CD14-positive monocyte (primary cell): ENCODE results near the gene SENP8. TPM values are rescaled to one million over a fixed set of nuclear protein-coding genes. Genes with fewer than 3 reads are reported as not detected.

Experiments
- DNase-seq, 3 donors: peaks; one replicate each; pipeline ENCODE4 v3.0.0-alpha.2; 2011 to 2022
- H2AFZ ChIP-seq: 2 replicates; pipeline ENCODE4 v1.6.0; 2012; ENCODE audit warnings: mild to moderate bottlenecking, low read depth, low read length, inconsistent platforms; ENCODE audit not compliant: insufficient read depth, poor library complexity, severe bottlenecking
- H3K27ac ChIP-seq, 2 donors: 1 replicate in 1 of 2; 2 replicates in 1 of 2; pipeline ENCODE4 v1.5.1; 2012 to 2013; ENCODE audit warnings: low read length in 2 of 2, control low read depth in 1 of 2, inconsistent platforms in 1 of 2, low read depth in 1 of 2, mild to moderate bottlenecking in 1 of 2
- H3K27me3 ChIP-seq, 2 donors: one replicate each; pipeline versions ENCODE4 v1.6.0 to v1.6.1; 2011 to 2013; ENCODE audit warnings: low read length in 2 of 2; ENCODE audit not compliant: control insufficient read depth in 2 of 2, insufficient read depth in 2 of 2
- H3K36me3 ChIP-seq, 2 donors: replicated peaks in 1 of 2; 1 replicate in 1 of 2; 2 replicates in 1 of 2; pipeline versions ENCODE4 v1.5.1 to v1.6.1; 2012 to 2013; ENCODE audit warnings: low read length in 2 of 2, control low read depth in 1 of 2, inconsistent platforms in 1 of 2, mild to moderate bottlenecking in 1 of 2; ENCODE audit not compliant: insufficient read depth in 2 of 2, control insufficient read depth in 1 of 2
- H3K4me1 ChIP-seq, 2 donors: 1 replicate in 1 of 2; 2 replicates in 1 of 2; pipeline versions ENCODE4 v1.5.1 to v1.6.1; 2012 to 2013; ENCODE audit warnings: low read length in 2 of 2, control low read depth in 1 of 2, inconsistent platforms in 1 of 2, mild to moderate bottlenecking in 1 of 2, moderate library complexity in 1 of 2; ENCODE audit not compliant: insufficient read depth in 2 of 2, control insufficient read depth in 1 of 2
- H3K4me2 ChIP-seq: replicated peaks from 2 replicates; pipeline ENCODE3; 2012; ENCODE audit warnings: low read length, moderate library complexity, mild to moderate bottlenecking; ENCODE audit not compliant: poor library complexity, severe bottlenecking; ENCODE audit errors: extremely low read depth
- H3K4me3 ChIP-seq, 3 experiments: fragments of 200-600 bp in 1 of 3; sonication (generic) in 1 of 3; replicated peaks in 1 of 3; 1 replicate in 2 of 3; 2 replicates in 1 of 3; pipeline ENCODE4 v1.5.1; 2011 to 2013; ENCODE audit warnings: low read length in 3 of 3, mild to moderate bottlenecking in 3 of 3, control low read depth in 2 of 3, low read depth in 2 of 3, inconsistent platforms in 1 of 3, moderate library complexity in 1 of 3
- H3K79me2 ChIP-seq: 2 replicates; pipeline ENCODE4 v1.6.0; 2012; ENCODE audit warnings: mild to moderate bottlenecking, control low read depth, inconsistent platforms, low read length, moderate library complexity; ENCODE audit not compliant: insufficient read depth
- H3K9ac ChIP-seq: 2 replicates; pipeline ENCODE4 v1.6.0; 2017; ENCODE audit warnings: low read length, mild to moderate bottlenecking; ENCODE audit not compliant: insufficient read depth, poor library complexity, severe bottlenecking
- H3K9me3 ChIP-seq, 2 donors: replicated peaks in 1 of 2; 1 replicate in 1 of 2; 2 replicates in 1 of 2; pipeline versions ENCODE4 v1.5.1 to v1.6.1; 2012 to 2013; ENCODE audit warnings: low read length in 2 of 2, control low read depth in 1 of 2; ENCODE audit not compliant: control insufficient read depth in 1 of 2, insufficient read depth in 1 of 2
- H4K20me1 ChIP-seq: 2 replicates; pipeline ENCODE4 v1.6.0; 2012; ENCODE audit warnings: mild to moderate bottlenecking, low read length, control low read depth, moderate library complexity; ENCODE audit not compliant: insufficient read depth
- H3K27ac Mint-ChIP-seq, 7 donors: one replicate each; pipeline ENCODE4 v1.8.0; 2020; ENCODE audit warnings: mild to moderate bottlenecking in 7 of 7, mixed read lengths in 7 of 7, moderate library complexity in 6 of 7, inconsistent platforms in 2 of 7
- H3K27me3 Mint-ChIP-seq, 3 donors: one replicate each; pipeline ENCODE4 v1.8.0; 2021 to 2022; ENCODE audit warnings: low read depth in 3 of 3, mild to moderate bottlenecking in 3 of 3, mixed read lengths in 3 of 3, moderate library complexity in 3 of 3, inconsistent platforms in 1 of 3
- H3K36me3 Mint-ChIP-seq, 2 donors: one replicate each; pipeline ENCODE4 v1.8.0; 2020; ENCODE audit warnings: mixed read lengths in 2 of 2, inconsistent platforms in 1 of 2, mild to moderate bottlenecking in 1 of 2
- H3K4me1 Mint-ChIP-seq: one replicate; pipeline ENCODE4 v1.8.0; 2020; ENCODE audit warnings: mild to moderate bottlenecking, mixed read lengths
- H3K4me3 Mint-ChIP-seq, 2 donors: one replicate each; pipeline ENCODE4 v1.8.0; 2020; ENCODE audit warnings: mild to moderate bottlenecking in 2 of 2, mixed read lengths in 2 of 2, moderate library complexity in 1 of 2
- H3K9me3 Mint-ChIP-seq, 7 donors: one replicate each; pipeline ENCODE4 v1.8.0; 2020 to 2022; ENCODE audit warnings: mixed read lengths in 7 of 7, mild to moderate bottlenecking in 6 of 7, moderate library complexity in 6 of 7, inconsistent platforms in 2 of 7
- WGBS: methylation state at CpG from one replicate; pipeline ENCODE4 v1.1.5; 2013; ENCODE audit warnings: missing lambda C conversion rate; ENCODE audit not compliant: insufficient coverage; 5-methylcytosine and 5-hydroxymethylcytosine counted together
- intact Hi-C, 2 donors: fragments of 100-400 bp; cut with micrococcal nuclease; formaldehyde crosslinking; loops; one replicate each; pipeline versions ENCODE4 v1.15.0 to v1.15.1; 2023
- polyA plus RNA-seq, 3 donors: library from polyadenylated mRNA; depleted of rRNA in 1 of 3; unstranded in 2 of 3; stranded (reverse) in 1 of 3; fragments of 300-500 nt in 2 of 3; fragments of >200 nt in 1 of 3; fragmentation: Illumina TruSeq in 2 of 3; gene quantifications; 1 replicate in 2 of 3; 2 replicates in 1 of 3; pipeline ENCODE4 v1.2.3, GENCODE V29; 2012 to 2021
- TF ChIP-seq, protein P1 (sequence below): fragments of 200-600 bp; IDR thresholded peaks from one replicate; pipeline ENCODE4 v1.8.0; 2022; ENCODE audit warnings: antibody characterized with exemption, mild to moderate bottlenecking

The SENP8 gene
- polyA plus RNA-seq, 3 donors, result 0.52 to 1.4 (median 0.79) TPM

DNA sequence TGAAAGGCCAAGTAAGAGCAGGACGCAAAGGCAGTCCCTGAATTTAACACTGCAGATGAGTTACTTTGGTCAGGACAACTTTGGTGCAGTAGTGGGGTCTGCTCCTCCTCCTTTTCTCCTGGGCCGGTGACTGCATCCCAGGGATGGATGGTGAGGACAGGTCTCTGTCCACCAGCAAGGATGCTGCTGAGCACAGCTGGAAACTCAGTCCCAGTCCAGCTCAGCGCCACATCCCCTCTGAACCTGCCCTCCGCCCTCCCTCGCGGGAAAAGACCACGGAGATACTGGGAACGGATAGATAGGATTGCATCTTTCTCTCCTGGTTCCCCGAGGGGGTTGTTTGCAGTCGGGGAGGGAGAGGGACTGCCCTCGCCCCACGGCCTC, 65.6 kb downstream of the SENP8 start:
- peaks cover 27 to 39% (median 32%) of the 10 kb centered on the region in 3 donors for H3K27me3 Mint-ChIP-seq
- peaks cover 13 to 31% of the 10 kb centered on the region in 2 donors for H3K27me3 ChIP-seq
- no peak overlapping the region for H3K27ac ChIP-seq
- H3K9ac ChIP-seq, result no peak overlapping the region
- TF ChIP-seq, protein P1, sequence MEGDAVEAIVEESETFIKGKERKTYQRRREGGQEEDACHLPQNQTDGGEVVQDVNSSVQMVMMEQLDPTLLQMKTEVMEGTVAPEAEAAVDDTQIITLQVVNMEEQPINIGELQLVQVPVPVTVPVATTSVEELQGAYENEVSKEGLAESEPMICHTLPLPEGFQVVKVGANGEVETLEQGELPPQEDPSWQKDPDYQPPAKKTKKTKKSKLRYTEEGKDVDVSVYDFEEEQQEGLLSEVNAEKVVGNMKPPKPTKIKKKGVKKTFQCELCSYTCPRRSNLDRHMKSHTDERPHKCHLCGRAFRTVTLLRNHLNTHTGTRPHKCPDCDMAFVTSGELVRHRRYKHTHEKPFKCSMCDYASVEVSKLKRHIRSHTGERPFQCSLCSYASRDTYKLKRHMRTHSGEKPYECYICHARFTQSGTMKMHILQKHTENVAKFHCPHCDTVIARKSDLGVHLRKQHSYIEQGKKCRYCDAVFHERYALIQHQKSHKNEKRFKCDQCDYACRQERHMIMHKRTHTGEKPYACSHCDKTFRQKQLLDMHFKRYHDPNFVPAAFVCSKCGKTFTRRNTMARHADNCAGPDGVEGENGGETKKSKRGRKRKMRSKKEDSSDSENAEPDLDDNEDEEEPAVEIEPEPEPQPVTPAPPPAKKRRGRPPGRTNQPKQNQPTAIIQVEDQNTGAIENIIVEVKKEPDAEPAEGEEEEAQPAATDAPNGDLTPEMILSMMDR, result no peak
- peak overlapping the region in 1 of 2 donors; percentile 60 for H3K4me3 Mint-ChIP-seq
- H3K36me3 Mint-ChIP-seq, result no peaks in the 10 kb centered on the region
- peaks cover 0 to 7% (median 0%) of the 10 kb centered on the region in 7 donors for H3K9me3 Mint-ChIP-seq
- intact Hi-C loops, result no loop called here
- no peak overlapping the region for H3K27ac Mint-ChIP-seq
- H2AFZ ChIP-seq, result no peak overlapping the region
- DNase-seq, result no peak
- H3K4me3 ChIP-seq, result no peak overlapping the region
- no peaks in the 10 kb centered on the region for H3K36me3 ChIP-seq
- H3K79me2 ChIP-seq, result no peaks in the 10 kb centered on the region
- WGBS, result 76% methylated on average over 4 of the region's 12 CpGs
- H4K20me1 ChIP-seq, result no peaks in the 10 kb centered on the region
- H3K4me1 Mint-ChIP-seq, result peaks cover 3% of the 10 kb centered on the region
- no peak overlapping the region for H3K4me2 ChIP-seq
- peaks cover 0 to 9% of the 10 kb centered on the region in 2 donors for H3K9me3 ChIP-seq
- H3K4me1 ChIP-seq, result no peaks in the 10 kb centered on the region

- no peak overlapping the region for H3K27ac ChIP-seq
- Mint-ChIP-seq H3K4me1 (peaks cover 3% of the 10 kb centered on the region), H3K27ac (peak overlapping the region in 1 of 7 donors; percentile 63), H3K9me3 (peaks cover 0 to 7% (median 0%) of the 10 kb centered on the region in 7 donors), H3K4me3 (peak overlapping the region in 1 of 2 donors; percentile 60), H3K36me3 (no peaks in the 10 kb centered on the region), H3K27me3 (peaks cover 27 to 40% (median 32%) of the 10 kb centered on the region in 3 donors)
- H2AFZ ChIP-seq, result no peak overlapping the region
- H3K4me3 ChIP-seq, result no peak overlapping the region
- no peak overlapping the region for H3K4me2 ChIP-seq
- H3K27me3 ChIP-seq, result peaks cover 13 to 33% of the 10 kb centered on the region in 2 donors
- WGBS, result 7% methylated on average over 30 of the region's 34 CpGs
- intact Hi-C loops, result no loop called here
- H4K20me1 ChIP-seq, result no peaks in the 10 kb centered on the region
- H3K79me2 ChIP-seq, result no peaks in the 10 kb centered on the region
- no peak for DNase-seq
- H3K4me1 ChIP-seq, result no peaks in the 10 kb centered on the region
- TF ChIP-seq, protein P1, result no peak
- H3K36me3 ChIP-seq, result no peaks in the 10 kb centered on the region
- no peak overlapping the region for H3K9ac ChIP-seq
- peaks cover 0 to 9% of the 10 kb centered on the region in 2 donors for H3K9me3 ChIP-seq
These were observed 66.1 kb downstream of the SENP8 start for GRCh38 chr15:72184165-72184811.
